Suprapubic skin (tissue), 4 donors: ENCODE results near the gene TTC28. TPM values are rescaled to one million over a fixed set of nuclear protein-coding genes. Genes with fewer than 3 reads are reported as not detected.

Source experiments
- DNase-seq, 2 donors: peaks; one replicate each; pipeline ENCODE4 v3.0.0-alpha.2; 2019; ENCODE audit warnings: low spot score in 2 of 2
- H3K27ac ChIP-seq: fragments of 200-600 bp; sonication (generic); one replicate; pipeline ENCODE4 v1.5.1; 2019
- H3K27me3 ChIP-seq: fragments of 200-600 bp; sonication (generic); one replicate; pipeline ENCODE4 v1.5.1; 2019
- H3K36me3 ChIP-seq: fragments of 200-600 bp; sonication (generic); one replicate; pipeline ENCODE4 v1.5.1; 2019
- H3K4me1 ChIP-seq: fragments of 200-600 bp; sonication (generic); one replicate; pipeline ENCODE4 v1.5.1; 2019
- H3K4me3 ChIP-seq: fragments of 200-600 bp; sonication (generic); one replicate; pipeline ENCODE4 v1.5.1; 2019; ENCODE audit warnings: mild to moderate bottlenecking
- H3K9me3 ChIP-seq: fragments of 200-600 bp; sonication (generic); one replicate; pipeline ENCODE4 v1.5.1; 2019
- EP300 ChIP-seq: sonication (generic); formaldehyde crosslinking; IDR thresholded peaks from one replicate; pipeline ENCODE4 v1.6.1; 2017; ENCODE audit warnings: antibody characterized with exemption
- POLR2A ChIP-seq, 2 donors: fragments of 450-650 bp; IDR thresholded peaks; one replicate each; pipeline ENCODE4 v1.6.1; 2017; ENCODE audit warnings: antibody characterized with exemption in 2 of 2, mild to moderate bottlenecking in 2 of 2, moderate library complexity in 2 of 2
- POLR2AphosphoS5 ChIP-seq, 3 donors: sonication (generic); formaldehyde crosslinking; IDR thresholded peaks; one replicate each; pipeline ENCODE4 v1.6.1; 2017; ENCODE audit warnings: antibody characterized with exemption in 3 of 3
- WGBS: methylation state at CpG from one replicate; pipeline ENCODE4 v1.1.5; 2018; 5-methylcytosine and 5-hydroxymethylcytosine counted together
- total RNA-seq, 4 donors: library from RNA; depleted of rRNA; stranded (reverse); fragments of >200 nt; gene quantifications; one replicate each; pipeline ENCODE4 v1.1.0, GENCODE V29; 2016
- TF ChIP-seq, protein P1 (sequence below), 2 donors: fragments of 200-600 bp in 1 of 2; fragments of 450-650 bp in 1 of 2; sonication (generic) in 1 of 2; IDR thresholded peaks; one replicate each; pipeline ENCODE4 v1.5.1; 2016 to 2019; ENCODE audit warnings: antibody characterized with exemption in 2 of 2, mild to moderate bottlenecking in 1 of 2, moderate library complexity in 1 of 2

Gene TTC28
- total RNA-seq, 4 donors from 2014 or later = 8.1 to 23.1 (median 11.7) TPM

DNA sequence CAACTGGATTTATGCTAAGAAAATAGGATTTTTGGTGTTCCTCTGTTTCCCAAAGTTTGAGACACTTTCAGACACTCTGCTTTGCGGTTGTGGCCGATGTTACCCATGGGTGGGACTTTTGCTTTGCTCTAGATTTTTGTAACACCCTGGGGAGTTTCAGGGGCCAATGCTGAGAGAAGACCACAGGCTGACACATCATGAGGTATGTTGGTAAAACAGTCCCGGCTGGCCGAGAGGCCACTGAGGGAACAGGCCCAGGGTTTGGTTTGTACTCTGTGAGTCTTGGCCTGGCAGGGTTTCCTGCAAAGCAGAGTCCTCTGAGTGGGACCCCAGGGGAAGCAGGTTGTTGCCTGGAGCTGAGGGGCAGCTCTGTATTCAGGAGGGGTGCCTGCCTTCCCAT is 682.1 kb downstream of the TTC28 start:
- H3K27me3 ChIP-seq = no peaks in the 10 kb centered on the region
- H3K9me3 ChIP-seq = no peaks in the 10 kb centered on the region
- WGBS = 89% methylated on average over 2 of the region's 4 CpGs
- no peak overlapping the region for H3K4me3 ChIP-seq
- TF ChIP-seq, protein P1, sequence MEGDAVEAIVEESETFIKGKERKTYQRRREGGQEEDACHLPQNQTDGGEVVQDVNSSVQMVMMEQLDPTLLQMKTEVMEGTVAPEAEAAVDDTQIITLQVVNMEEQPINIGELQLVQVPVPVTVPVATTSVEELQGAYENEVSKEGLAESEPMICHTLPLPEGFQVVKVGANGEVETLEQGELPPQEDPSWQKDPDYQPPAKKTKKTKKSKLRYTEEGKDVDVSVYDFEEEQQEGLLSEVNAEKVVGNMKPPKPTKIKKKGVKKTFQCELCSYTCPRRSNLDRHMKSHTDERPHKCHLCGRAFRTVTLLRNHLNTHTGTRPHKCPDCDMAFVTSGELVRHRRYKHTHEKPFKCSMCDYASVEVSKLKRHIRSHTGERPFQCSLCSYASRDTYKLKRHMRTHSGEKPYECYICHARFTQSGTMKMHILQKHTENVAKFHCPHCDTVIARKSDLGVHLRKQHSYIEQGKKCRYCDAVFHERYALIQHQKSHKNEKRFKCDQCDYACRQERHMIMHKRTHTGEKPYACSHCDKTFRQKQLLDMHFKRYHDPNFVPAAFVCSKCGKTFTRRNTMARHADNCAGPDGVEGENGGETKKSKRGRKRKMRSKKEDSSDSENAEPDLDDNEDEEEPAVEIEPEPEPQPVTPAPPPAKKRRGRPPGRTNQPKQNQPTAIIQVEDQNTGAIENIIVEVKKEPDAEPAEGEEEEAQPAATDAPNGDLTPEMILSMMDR (IDR thresholded peaks at IDR 0.05) = no peak
- TF ChIP-seq POLR2AphosphoS5 (IDR thresholded peaks at IDR 0.05) (no peak), EP300 (no peak), POLR2A (IDR thresholded peaks at IDR 0.05) (no peak)
- DNase-seq = peak in 1 of 2 donors; percentile 49
- H3K36me3 ChIP-seq = peaks cover 42% of the 10 kb centered on the region
- H3K4me1 ChIP-seq = no peaks in the 10 kb centered on the region
- H3K27ac ChIP-seq = no peak overlapping the region

DNA sequence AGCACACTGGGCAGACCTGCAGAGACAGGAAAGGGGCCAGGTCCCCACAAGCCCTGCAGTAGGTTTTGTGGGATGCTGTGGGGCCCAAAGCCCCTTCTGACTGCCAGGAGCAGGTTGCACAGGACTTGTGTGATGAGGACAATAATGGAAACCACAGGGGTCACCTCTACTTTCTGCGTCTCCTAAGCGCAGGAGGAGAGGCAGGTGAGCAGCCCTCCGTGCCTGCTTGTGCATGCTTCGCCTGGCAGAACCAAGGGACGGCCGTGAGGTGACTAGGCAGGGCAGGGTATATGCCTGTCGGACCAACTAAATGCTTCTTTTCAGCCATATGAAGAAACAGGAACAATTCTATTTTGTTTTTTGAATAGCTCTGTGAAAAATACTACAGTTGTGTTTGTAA is 682.7 kb downstream of the TTC28 start:
- Histone ChIP-seq H3K4me1 (no peaks in the 10 kb centered on the region), H3K27ac (no peak overlapping the region), H3K9me3 (no peaks in the 10 kb centered on the region), H3K27me3 (no peaks in the 10 kb centered on the region), H3K4me3 (no peak overlapping the region), H3K36me3 (peaks cover 48% of the 10 kb centered on the region)
- no peak for TF ChIP-seq POLR2A (IDR thresholded peaks at IDR 0.05)
- TF ChIP-seq, protein P1 (IDR thresholded peaks at IDR 0.05) = no peak
- no peak for TF ChIP-seq POLR2AphosphoS5 (IDR thresholded peaks at IDR 0.05)
- 85% methylated on average over 7 of the region's 7 CpGs for WGBS
- DNase-seq = peak in 1 of 2 donors; percentile 33

DNA sequence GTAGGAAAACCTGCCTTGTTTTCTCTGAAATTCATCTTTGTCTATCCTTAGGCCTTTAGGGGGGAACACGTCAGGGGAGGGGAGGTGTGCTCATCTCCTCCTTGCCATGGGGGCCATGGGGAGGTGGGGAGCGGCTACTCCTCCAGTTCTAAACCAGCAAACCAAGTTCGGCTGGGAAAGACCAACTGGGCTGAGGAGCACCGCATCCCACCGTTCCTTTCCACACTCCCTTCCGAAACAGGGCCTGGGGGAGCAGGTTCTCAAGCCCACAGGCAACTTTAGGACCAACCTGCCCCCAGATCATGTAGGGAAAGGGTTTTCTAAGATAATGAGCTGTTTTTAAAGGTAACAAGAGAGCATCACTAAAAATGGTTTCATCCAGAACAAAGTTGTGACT is 683.1 kb downstream of the TTC28 start:
- DNase-seq = peak; percentile 17 to 50

DNA sequence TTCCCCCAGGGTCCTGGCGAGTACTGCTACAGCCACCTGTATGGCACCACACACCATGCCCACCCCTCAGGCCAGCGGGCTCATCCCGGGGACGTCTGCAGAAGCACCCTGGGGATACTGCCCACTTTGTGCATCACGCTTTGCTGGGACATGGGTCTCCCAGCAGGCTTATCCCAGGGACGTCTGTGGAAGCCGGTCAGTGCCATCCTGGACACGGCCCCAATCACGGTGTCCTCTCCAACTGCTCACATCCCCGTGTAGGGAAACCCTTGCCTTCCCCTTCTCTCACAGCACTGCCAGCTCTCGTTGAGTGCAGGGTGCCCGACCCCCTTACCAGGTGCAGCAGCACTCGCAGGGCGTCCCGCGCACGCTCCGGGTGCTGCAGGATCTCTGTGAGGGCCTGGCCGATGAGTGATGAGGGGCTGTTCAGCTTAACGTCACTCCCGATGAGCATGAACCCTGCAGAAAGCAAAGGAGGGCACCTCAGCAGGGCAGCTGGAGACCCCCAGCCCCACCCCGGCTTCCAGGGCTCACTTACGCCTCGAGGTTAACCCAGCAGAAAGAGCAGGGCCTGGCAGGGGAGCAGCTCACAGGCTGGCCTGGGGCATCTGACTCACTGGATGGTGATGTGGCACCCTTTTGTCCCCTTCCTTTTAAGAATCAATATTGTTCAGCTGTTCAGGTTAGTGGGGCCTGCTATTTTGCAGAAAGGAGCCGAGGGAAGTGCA is 683.7 kb downstream of the TTC28 start:
- Histone ChIP-seq H3K36me3 (peaks cover 53% of the 10 kb centered on the region), H3K27ac (no peak overlapping the region), H3K9me3 (no peaks in the 10 kb centered on the region), H3K27me3 (no peaks in the 10 kb centered on the region), H3K4me3 (no peak overlapping the region), H3K4me1 (peaks cover 5% of the 10 kb centered on the region)
- TF ChIP-seq EP300 (no peak), POLR2A (IDR thresholded peaks at IDR 0.05) (no peak), POLR2AphosphoS5 (IDR thresholded peaks at IDR 0.05) (no peak)
- TF ChIP-seq, protein P1 (IDR thresholded peaks at IDR 0.05) = no peak
- WGBS = 86% methylated on average over 15 of the region's 25 CpGs
- peak; percentile 52 to 70 for DNase-seq

More for the DNA sequence above, 683.1 kb downstream of the TTC28 start:
- no peak overlapping the region for H3K4me3 ChIP-seq
- WGBS = 84% methylated on average over 6 of the region's 6 CpGs
- H3K9me3 ChIP-seq = no peaks in the 10 kb centered on the region
- no peak overlapping the region for H3K27ac ChIP-seq
- H3K27me3 ChIP-seq = no peaks in the 10 kb centered on the region
- TF ChIP-seq, protein P1 (IDR thresholded peaks at IDR 0.05) = no peak
- no peak for TF ChIP-seq POLR2AphosphoS5 (IDR thresholded peaks at IDR 0.05)
- no peak for TF ChIP-seq POLR2A (IDR thresholded peaks at IDR 0.05)
- TF ChIP-seq EP300 = no peak
- H3K4me1 ChIP-seq = peaks cover under 1% of the 10 kb centered on the region
- peaks cover 52% of the 10 kb centered on the region for H3K36me3 ChIP-seq

DNA sequence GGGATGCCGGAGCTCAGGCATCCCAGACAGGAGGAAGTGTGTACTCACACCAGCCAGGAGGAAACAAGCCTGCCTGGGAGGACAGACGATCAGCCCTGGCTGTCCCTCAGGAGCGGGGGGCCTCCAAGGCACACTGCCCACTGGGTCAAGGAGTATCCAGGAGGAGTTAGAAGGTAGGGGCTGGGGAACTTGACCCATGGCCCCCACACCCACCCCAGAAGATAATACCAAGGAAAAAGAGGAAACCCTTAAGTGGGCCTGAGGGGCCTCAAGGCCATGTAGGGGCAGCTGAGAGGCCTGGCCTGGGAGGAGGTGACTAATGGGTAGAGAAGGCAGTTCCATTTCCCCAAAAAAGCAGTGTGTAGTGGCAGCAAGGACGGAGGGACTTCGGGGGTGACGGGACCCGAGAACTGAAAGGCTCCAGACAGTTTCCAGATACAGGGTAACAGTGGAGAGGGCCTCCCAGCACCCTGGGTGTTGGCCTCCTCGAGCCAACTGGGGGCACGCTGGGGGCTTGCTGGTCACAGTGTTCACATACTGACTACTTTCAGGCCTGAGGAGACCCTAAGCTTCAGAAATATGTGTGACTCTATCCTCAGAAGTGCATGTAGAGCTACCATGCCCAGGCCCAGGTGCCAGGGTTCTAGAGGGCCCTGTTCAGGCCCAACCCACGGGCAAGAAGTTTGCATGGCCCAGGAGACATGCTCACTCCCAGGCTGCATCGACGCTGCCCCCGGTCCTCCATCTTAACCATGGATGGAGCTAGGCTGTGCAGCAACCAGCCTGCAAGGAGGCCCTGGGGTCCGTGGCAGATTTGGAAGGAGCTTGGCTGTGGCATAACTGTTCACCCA is 684.9 kb downstream of the TTC28 start:
- H3K9me3 ChIP-seq = no peaks in the 10 kb centered on the region
- no peak overlapping the region for H3K4me3 ChIP-seq
- H3K27me3 ChIP-seq = no peaks in the 10 kb centered on the region
- DNase-seq = peak; percentile 48 to 76
- 81% methylated on average over 9 of the region's 14 CpGs for WGBS
- no peak overlapping the region for H3K27ac ChIP-seq
- peaks cover 53% of the 10 kb centered on the region for H3K36me3 ChIP-seq
- H3K4me1 ChIP-seq = peaks cover 5% of the 10 kb centered on the region
- TF ChIP-seq POLR2AphosphoS5 (IDR thresholded peaks at IDR 0.05) = no peak
- no peak for TF ChIP-seq POLR2A (IDR thresholded peaks at IDR 0.05)
- no peak for TF ChIP-seq EP300
- TF ChIP-seq, protein P1 (IDR thresholded peaks at IDR 0.05) = no peak
